Stimulated activated CD8-positive, alpha-beta memory T cell treated with anti-CD3 and anti-CD28 coated beads, Interleukin-15, amount 100 ng/mL, for 4 hours (primary cell): ENCODE results near the gene ENSA.
A peak's percentile ranks its signal among the peaks of the same experiment; 100 is the strongest.
"Not testable (repeated sequence)": the region's sequence is repeated elsewhere in the genome, so short reads cannot be mapped to it uniquely, and the experiment has no call there.

ENCODE experiments used
- DNase-seq, 2 donors: peaks; one replicate each; pipeline ENCODE4 v3.0.0-alpha.2; 2020; ENCODE audit warnings: low read depth in 2 of 2

The ENSA gene, protein sequence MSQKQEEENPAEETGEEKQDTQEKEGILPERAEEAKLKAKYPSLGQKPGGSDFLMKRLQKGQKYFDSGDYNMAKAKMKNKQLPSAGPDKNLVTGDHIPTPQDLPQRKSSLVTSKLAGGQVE

DNA sequence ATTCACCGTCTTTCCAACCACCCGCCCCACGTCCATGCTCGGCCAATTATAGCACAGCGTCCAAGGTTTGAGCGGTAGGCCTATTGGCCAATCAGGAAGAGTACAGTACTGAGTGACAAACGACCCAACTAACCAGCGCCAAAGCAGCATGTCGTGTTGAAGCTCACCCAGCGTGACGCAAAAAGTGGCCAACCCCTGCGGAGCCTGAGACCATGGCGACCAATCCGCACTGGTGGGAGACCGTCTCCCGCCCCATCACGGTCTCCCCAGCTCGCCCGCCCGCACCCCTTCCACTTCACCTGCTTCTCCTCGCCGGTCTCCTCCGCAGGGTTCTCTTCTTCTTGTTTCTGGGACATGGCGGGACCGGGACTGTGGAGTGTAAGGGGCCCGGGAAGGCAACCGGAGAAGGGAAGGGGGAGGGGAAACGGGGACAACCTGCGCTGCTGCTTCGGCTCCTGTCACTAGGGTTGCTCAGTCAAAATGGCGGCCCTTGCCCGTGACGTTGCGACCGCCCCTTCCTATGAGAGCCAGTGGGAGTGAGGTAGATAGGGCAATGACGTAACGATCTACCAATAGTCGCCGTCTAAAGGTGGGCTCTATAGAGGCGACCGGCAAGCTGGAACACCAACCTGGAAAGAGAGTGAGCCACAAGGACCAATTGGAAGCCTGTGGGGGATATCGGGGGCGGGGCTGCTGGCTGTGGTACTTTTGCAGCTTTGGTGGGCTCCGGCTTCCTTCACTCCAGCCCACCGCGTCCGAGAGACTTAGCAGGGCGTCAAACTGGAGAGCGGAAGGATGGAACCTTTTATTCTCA, at the start of gene ENSA:
Gene ENSA, minus strand, starts transcription at position 498 of the 814 bp plus-strand sequence. Its CDS starts 142 bp downstream, at position 356.
- peak; percentile 90 to 97 for DNase-seq

DNA sequence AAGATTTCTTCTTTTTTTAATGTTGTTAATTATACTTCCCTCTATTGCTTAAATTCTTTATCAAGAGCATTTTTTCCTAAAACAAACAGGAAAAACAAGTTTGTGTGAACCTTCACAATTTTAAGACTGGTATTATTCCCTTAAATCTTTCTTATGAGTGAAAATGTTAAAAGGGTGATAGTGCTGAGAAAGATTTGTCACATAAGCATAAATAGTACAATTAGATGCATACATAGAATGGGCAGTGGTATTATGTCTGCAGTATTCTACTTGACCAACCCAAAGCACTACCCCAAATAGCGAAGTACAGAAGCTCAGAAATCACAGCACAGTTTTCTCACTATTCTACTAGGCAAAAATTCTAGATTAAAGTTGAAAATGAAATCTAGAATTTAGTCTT, 49.6 kb upstream of the ENSA start:
- DNase-seq = no peak

DNA sequence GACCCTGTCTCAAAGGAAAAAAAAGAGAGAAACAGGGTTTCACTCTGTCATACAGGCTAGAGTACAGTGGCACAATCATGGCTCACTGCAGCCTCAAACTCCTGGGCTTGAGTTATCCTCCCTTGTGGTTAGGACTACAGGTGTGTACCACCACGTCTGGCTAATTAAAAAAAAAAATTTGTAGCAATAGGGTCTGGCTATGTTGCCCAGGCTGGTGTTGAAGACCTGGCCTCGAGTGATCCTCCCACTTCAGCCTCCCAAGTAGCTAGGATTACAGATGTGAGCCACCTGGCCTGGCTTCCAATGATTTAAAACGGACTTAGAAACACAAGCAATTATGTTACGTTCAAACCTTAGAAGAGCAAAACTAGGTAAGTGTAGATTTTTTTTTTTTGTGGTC, 45.5 kb upstream of the ENSA start:
- no peak for DNase-seq

DNA sequence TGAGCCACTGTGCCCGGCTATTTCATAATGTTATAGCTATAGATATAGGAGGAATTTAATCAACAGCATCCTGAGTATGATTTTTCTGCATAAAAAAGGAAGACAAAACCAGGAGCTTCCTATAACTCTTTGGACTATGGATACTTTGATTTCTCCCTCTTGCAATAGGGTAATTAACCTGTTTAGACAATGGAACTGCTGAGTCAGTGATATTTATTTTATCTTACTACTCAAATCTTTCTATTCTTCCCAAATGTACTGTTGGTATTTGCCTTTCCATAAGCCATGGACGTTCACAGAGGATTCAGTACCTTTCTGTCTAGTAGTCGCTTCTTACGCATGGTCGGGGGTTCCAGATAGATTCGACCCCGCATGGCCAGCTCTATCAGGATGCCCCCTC, 33.9 kb upstream of the ENSA start:
- DNase-seq = no peak

DNA sequence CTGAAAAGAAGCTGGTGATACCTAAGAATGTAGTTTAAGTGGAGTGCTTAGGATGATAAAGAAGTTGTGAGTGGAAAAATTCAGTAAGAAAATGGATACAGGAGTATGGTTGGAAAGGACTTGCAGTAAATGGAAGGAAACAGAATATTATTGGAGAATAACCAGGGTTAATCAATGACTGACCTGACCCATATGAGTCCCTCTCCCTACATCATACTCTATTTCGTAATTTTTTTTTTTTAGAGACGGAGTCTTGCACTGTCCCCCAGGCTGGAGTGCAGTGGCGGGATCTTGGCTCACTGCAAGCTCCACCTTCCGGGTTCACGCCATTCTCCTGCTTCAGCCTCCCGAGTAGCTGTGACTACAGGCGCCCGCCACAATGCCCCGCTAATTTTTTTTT, 33.4 kb upstream of the ENSA start:
- no peak for DNase-seq

DNA sequence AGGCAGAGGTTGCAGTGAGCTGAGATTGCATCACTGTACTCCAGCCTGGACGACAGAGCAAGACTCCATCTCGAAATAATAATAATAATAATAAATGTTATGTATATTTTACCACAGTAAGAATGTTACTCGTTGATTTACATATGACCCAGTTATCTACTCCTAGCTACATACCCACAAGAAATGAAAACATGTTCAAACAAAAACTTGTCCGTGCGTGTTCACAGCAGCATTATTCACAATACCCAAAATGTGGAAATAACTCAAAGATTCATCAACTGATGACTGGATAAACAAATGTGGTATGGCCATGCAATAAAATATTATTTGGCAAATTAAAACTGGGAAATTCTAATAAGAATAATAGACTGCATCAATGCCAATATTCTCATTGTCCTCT, 31.7 kb upstream of the ENSA start:
- no peak for DNase-seq

DNA sequence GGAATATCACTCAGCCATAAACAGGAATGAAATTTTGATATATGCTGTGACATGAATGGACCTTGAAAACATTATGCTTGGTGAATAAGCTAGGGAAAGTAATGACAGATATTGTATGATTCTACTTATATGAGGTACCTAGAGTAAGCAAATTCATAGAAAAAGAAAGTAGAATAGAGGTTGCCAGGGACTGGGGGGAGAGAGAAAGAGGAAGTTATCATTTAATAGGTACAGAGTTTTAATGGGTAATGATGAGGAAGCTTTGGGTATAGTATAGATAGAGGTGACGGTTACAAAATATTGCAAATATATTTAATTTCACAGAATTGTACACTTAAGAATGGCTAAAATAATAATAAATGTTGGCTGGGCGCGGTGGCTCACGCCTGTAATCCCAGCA, 31.2 kb upstream of the ENSA start:
- DNase-seq = no peak

DNA sequence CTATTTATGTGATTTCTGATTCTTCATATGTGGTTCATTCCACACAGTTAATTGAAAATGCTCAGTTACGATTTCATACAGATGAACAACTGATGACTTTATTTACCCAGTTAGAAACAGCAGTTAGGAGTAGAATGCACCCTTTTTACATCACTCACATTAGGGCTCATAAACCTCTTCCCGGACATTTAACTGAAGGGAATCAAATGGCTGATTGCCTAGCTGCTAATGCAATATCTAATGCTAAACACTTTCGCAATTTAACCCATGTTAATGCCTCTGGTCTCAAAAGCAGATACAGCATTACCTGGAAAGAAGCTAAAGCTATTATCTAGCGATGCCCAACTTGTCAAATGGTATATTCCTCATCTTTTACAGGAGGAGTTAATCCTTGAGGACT, 27.7 kb upstream of the ENSA start:
- not testable (repeated sequence) for DNase-seq

DNA sequence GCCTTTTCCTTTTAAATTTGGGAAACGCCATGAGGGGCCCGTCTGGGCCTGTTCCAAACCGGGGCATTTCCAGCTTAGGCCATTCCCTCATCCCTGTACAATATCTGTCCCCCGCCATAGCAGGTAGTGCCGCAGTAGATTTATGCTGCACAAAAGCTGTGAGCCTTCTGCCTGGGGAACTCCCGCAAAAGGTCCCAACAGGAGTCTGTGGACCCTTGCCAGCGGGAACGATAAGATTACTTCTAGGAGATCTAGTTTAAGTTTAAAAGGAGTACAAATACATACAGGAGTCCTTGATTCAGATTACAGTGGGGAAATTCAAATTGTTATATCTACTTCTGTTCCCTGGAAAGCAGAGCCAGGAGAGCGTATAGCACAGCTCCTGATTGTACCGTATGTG, 25.2 kb upstream of the ENSA start:
- DNase-seq = not testable (repeated sequence)

DNA sequence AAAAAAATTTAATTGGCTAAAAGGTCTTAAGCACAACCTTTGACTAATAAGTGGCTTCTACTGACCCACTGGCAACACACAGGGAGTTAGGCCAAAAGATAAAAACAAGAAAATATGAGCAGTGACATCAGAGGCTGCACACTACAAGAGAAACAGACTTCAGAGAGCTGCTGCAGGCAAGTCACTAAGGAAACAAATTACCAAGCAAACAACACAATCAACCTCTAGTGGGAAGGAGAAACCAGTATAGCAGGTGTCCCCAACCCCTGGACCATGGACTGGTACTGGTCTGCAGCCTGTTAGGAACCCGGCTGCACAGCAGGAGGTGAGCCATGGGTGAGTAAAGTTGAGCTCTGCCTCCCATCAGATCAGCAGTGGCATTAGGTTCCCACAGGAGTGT, 20.8 kb upstream of the ENSA start:
- no peak for DNase-seq

DNA sequence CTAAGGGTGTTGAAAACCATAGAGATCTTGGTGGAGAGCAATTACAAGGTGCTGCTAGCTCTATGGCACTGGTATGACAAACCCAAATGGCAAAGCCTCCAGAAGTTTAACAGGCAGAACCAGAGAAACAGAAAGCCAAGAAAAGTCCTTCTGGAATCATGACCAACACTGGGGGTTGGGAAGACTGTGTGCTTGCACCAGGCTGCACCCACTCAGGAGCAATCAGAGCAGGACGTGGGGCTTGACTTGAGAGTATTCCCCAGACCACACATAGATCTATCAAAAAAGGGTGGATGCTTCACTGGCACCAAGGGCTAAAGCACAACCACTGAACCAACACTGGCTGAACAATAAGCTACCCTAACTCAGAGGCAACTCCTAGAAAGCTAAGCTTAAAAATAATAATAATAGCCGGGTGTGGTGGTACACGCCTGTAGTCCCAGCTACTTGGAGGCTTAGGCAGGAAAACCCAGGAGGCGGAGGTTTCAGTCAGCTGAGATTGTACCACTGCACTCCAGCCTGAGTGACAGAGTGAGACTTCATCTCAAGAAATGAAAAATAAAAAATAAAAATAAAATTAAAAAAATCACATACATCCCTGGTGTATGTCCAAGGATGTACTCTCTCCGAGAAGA, 20.1 kb upstream of the ENSA start:
- DNase-seq = no peak

DNA sequence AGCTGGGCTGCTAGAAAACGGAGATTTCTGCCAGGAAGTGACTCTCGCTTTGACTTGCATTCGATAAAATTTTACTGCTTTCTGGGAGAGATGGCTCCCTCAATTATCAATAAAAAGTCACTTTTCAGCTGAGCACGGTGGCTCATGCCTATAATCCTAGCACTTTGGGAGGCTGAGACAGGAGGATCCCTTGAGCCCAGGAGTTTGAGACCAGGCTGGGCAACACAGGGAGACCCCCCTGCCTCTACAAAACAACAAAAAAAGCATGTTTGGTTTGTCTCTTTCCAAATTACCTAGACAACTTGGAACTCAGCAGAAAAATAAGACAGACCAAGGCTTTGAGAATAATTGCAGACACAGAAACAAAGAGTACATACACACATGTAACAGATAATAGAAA, 12.9 kb upstream of the ENSA start:
- no peak for DNase-seq

DNA sequence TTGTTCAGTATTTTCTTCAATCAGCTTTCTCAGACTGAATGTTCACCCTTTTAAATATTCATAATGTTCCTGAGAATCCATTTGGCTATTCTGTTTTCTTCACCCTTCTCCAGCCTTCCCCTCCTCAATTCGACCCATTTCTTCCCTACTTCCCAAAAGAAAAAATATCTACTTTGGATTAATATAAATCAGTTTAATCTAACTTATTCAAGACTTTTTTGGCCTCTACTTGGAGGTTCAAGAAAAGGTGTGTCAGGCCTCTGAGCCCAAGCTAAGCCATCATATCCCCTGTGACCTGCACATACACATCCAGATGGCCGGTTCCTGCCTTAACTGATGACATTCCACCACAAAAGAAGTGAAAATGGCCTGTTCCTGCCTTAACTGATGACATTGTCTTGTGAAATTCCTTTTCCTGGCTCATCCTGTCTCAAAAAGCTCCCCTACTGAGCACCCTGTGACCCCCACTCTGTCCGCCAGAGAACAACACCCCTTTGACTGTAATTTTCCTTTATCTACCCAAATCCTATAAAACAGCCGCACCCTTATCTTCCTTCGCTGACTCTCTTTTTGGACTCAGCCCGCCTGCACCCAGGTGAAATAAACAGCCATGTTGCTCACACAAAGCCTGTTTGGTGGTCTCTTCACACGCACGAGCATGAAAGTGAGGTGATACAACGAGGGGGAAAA, 11.9 kb upstream of the ENSA start:
- not testable (repeated sequence) for DNase-seq

DNA sequence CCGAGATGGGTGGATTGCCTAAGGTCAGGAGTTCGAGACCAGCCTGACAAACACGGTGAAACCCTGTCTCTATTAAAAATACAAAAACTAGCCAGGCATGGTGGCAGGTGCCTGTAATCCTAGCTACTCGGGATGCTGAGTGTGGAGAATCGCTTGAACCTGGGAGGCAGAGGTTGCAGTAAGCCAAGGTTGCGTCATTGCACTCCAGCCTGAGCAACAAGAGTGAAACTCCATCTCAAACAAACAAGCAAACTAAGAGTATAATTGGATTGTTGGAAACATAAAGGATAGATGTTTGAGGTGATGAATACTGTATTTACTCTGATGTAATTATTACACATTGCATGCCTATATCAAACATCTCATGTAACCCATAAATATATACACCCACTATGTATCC, 9.0 kb upstream of the ENSA start:
- DNase-seq = not testable (repeated sequence)

DNA sequence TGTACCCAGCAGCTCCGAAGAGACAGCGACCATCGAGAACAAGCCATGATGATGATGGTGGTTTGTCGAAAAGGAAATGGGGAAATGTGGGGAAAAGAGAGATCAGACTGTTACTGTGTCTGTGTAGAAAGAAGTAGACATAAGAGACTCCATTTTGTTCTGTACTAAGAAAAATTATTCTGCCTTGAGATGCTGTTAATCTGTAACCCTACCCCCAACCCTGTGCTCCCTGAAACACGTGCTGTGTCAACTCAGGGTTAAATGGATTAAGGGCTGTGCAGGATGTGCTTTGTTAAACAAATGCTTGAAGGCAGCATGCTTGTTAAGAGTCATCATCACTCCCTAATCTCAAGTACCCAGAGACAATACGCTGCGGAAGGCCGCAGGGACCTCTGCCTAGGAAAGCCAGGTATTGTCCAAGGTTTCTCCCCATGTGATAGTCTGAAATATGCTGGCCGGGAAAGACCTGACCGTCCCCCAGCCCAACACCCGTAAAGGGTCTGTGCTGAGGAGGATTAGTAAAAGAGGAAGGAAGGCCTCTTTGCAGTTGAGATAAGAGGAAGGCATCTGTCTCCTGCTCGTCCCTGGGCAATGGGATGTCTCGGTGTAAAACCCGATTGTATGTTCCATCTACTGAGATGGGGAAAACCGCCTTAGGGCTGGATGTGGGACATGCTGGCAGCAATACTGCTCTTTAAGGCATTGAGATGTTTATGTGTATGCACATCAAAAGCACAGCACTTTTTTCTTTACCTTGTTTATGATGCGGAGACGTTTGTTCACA, 5.6 kb upstream of the ENSA start:
- DNase-seq = not testable (repeated sequence)

DNA sequence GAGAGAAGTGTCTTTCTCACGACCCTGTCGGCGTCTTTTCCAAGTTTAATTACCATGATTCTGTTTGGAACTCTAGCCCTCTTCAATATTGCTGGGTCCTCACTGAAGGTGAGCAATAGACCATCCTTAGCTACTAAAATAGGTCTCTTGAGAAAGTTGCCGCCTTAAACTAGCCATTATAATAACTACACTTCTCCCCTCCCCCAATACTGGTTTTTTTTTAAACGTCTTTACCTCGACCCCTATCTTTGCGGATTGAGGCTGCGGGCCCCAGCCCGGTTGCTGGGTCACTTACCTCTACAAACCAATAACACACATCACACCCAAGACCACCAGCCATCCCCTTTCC, 672 bp downstream of the ENSA start:
- DNase-seq = no peak

DNA sequence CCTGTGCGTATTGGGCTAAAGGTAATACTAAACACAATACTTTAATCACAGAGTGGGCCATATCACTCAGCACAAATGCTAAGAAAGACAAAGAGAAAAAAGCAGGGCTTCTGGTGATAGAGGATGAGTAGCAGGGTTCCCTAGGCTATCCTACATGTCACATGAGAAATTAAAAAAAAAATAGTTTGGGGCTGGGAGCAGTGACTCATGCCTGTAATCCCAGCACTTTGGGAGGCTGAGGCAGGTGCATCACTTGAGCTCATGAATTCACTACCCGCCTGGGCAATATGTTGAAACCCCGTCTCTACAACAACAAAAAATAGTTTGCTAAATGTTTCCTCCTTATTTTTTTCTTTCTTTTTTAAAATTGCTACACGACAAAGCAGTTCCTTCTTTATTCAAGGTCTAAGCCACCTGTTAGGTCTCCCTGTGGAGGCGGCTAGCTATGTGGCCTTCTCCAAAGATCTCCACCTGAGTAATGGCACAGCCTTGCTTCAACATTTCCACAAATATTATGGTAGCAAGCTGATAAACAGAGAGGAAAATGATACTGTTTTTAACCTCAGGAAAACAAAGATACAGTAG, 1.5 kb downstream of the ENSA start:
- no peak for DNase-seq

DNA sequence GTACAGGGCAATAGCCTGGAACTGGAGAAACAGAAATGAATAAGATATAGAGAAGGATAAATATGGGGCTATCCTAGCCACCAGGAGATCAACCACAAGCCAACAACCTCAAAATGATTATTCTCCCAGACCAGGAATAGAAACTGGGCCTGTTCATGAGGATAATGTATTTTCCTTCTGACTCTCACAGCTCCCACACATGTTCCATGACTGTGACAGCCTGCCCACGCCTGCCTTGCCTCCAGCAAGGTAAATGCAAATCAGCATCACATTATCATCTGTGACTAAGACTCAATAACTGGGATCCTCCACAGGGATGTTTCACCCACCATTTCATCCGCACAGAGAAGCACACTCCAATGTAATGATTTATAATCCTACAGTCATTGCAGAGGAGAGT, 3.3 kb downstream of the ENSA start:
- DNase-seq = no peak

DNA sequence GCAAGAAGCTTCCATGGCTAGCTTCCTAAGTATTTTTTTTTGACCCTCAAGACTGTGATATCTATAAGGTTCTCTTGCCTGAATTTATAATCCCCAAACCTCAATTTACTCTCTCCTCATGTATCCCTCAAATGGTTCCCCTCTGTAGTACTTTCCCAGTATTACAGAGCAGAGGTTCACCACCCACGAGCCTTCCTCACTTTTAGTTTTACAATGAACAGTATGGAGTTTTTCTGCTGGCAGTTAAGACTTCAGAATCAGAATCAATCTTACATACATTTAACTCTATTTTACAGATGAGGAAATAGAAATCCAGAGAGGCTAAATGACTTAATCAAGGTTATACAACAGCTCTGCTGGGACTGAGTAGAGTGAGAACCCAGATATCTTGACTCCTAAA, 4.9 kb downstream of the ENSA start:
- not testable (repeated sequence) for DNase-seq

DNA sequence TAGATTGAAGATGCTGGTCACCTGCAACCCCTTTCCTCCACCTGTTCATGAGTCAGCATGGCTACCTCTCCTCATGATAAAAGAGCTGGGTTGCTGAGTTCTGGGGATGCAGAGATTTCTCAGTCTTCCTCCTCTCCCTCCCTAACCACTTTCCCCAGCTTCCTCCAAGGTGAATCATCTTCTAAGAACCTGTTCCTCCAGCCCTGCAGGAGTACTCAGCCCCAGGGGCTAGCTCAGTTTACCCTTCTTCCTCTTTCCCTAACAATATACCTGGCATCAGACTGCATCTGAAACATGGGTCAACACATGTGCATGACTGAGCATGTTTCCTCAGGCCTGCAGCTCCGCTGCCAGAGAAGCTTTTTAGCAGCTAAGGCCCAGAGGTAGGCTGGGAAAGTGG, 5.3 kb downstream of the ENSA start:
- not testable (repeated sequence) for DNase-seq

DNA sequence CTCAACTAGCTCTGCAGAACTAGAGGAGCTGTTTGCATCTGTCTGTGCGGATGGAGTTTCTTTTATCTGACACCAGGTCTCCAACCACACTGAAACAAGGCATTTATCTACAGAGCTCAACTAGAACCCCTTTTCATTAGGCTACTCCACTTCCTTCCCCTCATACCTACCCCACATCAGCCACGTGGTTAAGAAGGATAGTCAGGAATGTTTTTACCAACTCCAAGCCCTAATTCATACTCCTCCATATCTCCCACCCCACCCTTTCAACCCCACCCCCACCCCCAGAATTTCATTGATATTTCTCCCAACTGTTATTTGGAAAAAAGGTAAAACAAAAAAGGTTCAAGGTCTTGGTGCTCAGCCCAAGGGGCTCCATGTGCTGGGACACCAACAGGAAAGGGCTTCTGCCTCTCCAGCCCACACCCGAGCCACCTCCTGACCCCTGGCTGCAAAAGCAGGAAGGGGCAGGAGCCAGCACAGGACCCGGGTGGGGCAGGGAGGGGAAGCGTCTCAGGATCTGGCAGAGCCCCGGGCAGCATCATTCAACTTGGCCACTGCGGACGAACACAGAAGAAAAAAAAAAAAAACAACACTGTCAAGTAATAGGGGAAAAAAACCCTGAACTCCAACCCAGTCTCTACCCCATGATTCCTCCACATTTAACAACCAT, 7.0 kb downstream of the ENSA start:
- no peak for DNase-seq
